HepG2 (cell line): ENCODE data around the gene RHBDD2. TPM values are rescaled to one million over a fixed set of nuclear protein-coding genes. Genes with fewer than 3 reads are reported as not detected.

Experiments used
- ATF4 ChIP-seq, 2 experiments: fragments of 450-650 bp in 1 of 2; sonication (generic) in 1 of 2; formaldehyde crosslinking; IDR thresholded peaks; 2 replicates each; pipeline versions ENCODE4 v1.5.0 to v1.8.0; 2020 to 2022; ENCODE audit warnings: mild to moderate bottlenecking in 1 of 2, missing genetic modification reagents in 1 of 2
- HDAC1 ChIP-seq: sonication (generic); formaldehyde crosslinking; IDR thresholded peaks from 2 replicates; pipeline ENCODE4 v1.5.1; 2020; ENCODE audit warnings: mild to moderate bottlenecking, missing genetic modification reagents
- HNF4A ChIP-seq: sonication (generic); formaldehyde crosslinking; IDR thresholded peaks from 2 replicates; pipeline ENCODE4 v1.4.0; 2020; ENCODE audit warnings: missing genetic modification reagents
- HOXA3 ChIP-seq: sonication (generic); formaldehyde crosslinking; IDR thresholded peaks from 2 replicates; pipeline ENCODE4 v1.5.0; 2020; ENCODE audit warnings: missing genetic modification reagents
- MLX ChIP-seq: IDR thresholded peaks from 2 replicates; pipeline ENCODE4 v1.6.1; 2016
- NFIC ChIP-seq: IDR thresholded peaks from 2 replicates; pipeline ENCODE4 v1.6.1; 2012; ENCODE audit warnings: mild to moderate bottlenecking, low read length, inconsistent platforms
- NPAS2 ChIP-seq: sonication (generic); formaldehyde crosslinking; IDR thresholded peaks from 2 replicates; pipeline ENCODE4 v1.8.0; 2022; ENCODE audit warnings: mild to moderate bottlenecking, missing genetic modification reagents, borderline replicate concordance
- RCOR2 ChIP-seq: IDR thresholded peaks from 2 replicates; pipeline ENCODE4 v1.6.1; 2016; ENCODE audit warnings: missing biosample characterization, missing genetic modification reagents
- ZBTB38 ChIP-seq: sonication (generic); formaldehyde crosslinking; IDR thresholded peaks from 2 replicates; pipeline ENCODE4 v1.5.1; 2020; ENCODE audit warnings: mild to moderate bottlenecking, missing genetic modification reagents
- ZFAT ChIP-seq: sonication (generic); formaldehyde crosslinking; conservative IDR thresholded peaks from 2 replicates; pipeline ENCODE4 v1.8.1; 2023; ENCODE audit warnings: missing genetic modification reagents, inconsistent platforms
- ZNF136 ChIP-seq: sonication (generic); formaldehyde crosslinking; IDR thresholded peaks from 2 replicates; pipeline ENCODE4 v1.8.1; 2022; ENCODE audit warnings: low read depth, mild to moderate bottlenecking, moderate library complexity, missing genetic modification reagents
- ZNF318 ChIP-seq: sonication (generic); formaldehyde crosslinking; IDR thresholded peaks from 2 replicates; pipeline ENCODE4 v1.4.0; 2020; ENCODE audit warnings: mild to moderate bottlenecking, missing genetic modification reagents
- ZNF329 ChIP-seq: sonication (generic); formaldehyde crosslinking; IDR thresholded peaks from 2 replicates; pipeline ENCODE4 v1.9.0; 2021; ENCODE audit warnings: low read depth, mild to moderate bottlenecking, missing genetic modification reagents
- ZNF343 ChIP-seq: sonication (generic); formaldehyde crosslinking; IDR thresholded peaks from 2 replicates; pipeline ENCODE4 v1.4.0; 2020; ENCODE audit warnings: mild to moderate bottlenecking, missing genetic modification reagents
- ZNF501 ChIP-seq: sonication (generic); formaldehyde crosslinking; IDR thresholded peaks from 2 replicates; pipeline ENCODE4 v1.5.1; 2020; ENCODE audit warnings: mild to moderate bottlenecking, moderate library complexity, missing genetic modification reagents
- ZNF570 ChIP-seq: sonication (generic); formaldehyde crosslinking; IDR thresholded peaks from 2 replicates; pipeline ENCODE4 v1.4.0; 2020; ENCODE audit warnings: mild to moderate bottlenecking, missing genetic modification reagents, borderline replicate concordance
- polyA plus RNA-seq, 8 experiments: library from polyadenylated mRNA; depleted of rRNA in 3 of 8; stranded (reverse) in 7 of 8; unstranded in 1 of 8; fragments of >200 nt; fragmentation: Illumina TruSeq in 4 of 8; extraction: Trizol in 4 of 8; gene quantifications; 2 replicates each; pipeline versions ENCODE4 v1.2.1 to v1.2.3, GENCODE V29; 2011 to 2016; ENCODE audit warnings: low read depth in 4 of 8, missing spikeins in 1 of 8, mixed read lengths in 1 of 8; ENCODE audit not compliant: insufficient read depth in 1 of 8
- total RNA-seq, 5 experiments: library from RNA; depleted of rRNA; stranded (reverse); fragments of >200 nt; fragmentation: Illumina TruSeq; extraction: Trizol; gene quantifications; 2 replicates each; pipeline ENCODE4 v1.2.3, GENCODE V29; 2016; ENCODE audit warnings: low read depth in 1 of 5
- TF ChIP-seq, protein P1 (sequence below): sonication (generic); formaldehyde crosslinking; IDR thresholded peaks from 2 replicates; pipeline ENCODE4 v1.5.0; 2020; ENCODE audit warnings: missing genetic modification reagents

The RHBDD2 gene
- total and polyA plus RNA-seq, 2 of the 13 experiments (the other 11 are each of a cell fraction or from before 2014, with no cell fraction given): 23.1 to 26.4 TPM

DNA sequence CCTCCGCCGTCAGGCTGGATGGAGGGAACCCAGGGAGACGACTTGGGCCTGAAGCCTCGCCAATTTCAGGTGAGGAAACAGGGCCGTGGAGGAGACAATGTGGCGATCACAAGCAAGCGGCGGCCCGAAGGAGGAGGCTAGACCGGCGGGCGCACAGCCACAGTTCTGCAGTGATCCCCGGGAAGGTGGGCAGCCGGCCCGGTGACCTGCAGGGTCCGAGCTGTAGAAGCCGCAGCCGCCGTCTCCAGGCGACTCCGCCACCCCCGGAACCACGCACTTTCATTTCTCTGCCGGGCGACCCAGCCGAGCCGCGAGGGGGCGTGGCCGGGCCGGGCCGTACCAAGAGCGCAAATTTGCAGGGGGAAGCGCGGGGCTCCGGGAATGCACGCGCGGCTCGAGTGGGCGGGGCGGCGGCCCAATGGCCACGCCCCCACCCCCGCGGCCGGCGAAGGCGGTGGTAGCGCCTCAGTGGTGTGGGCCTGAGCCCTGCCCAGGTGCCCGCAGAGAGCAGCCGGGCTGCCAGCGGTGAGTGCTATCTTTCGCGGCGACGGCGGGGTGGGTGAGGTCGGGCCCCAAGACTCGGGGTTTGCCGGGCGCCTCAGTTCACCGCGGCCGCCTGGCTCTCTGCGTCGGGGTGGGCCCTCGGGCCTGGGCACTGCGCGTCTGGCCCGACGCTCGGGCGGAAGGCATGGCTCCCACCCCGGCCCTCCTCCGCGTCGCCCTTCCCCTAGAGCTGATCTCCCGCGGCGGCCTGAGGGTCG is 36.0 kb downstream of the RHBDD2 start, which contains the start of gene POR (continued):
- TF ChIP-seq NFIC (0 out of 2 replicates have a peak, but pooled peaks have one; percentile 66), ZNF570 (CRISPR knock-in tag) (no peak), ZBTB38 (CRISPR knock-in tag) (peak; percentile 81), ZNF343 (peak; percentile 67; the same call in 1 of the 2 replicates), ZNF136 (CRISPR knock-in tag) (no peak; the same call in 1 of the 2 replicates), ZNF318 (CRISPR knock-in tag) (no peak), HNF4A (CRISPR knock-in tag) (peak; percentile 2; the same call in 1 of the 2 replicates), ZNF501 (CRISPR knock-in tag) (peak; percentile 95), HDAC1 (CRISPR knock-in tag) (peak; percentile 68), RCOR2 (CRISPR knock-in tag) (no peak; the same call in 1 of the 2 replicates), NPAS2 (CRISPR knock-in tag) (no peak), ZFAT (CRISPR knock-in tag) (peak; percentile 67; the same call in 1 of the 2 replicates), ZNF329 (CRISPR knock-in tag) (0 out of 2 replicates have a peak, but pooled peaks have one; percentile 40), MLX (CRISPR knock-in tag) (no peak; the same call in 1 of the 2 replicates), ATF4 (CRISPR knock-in tag; IDR thresholded peaks at IDR 0.05) (peak in 1 of 2 experiments; percentile 2; a peak in 1 of 4 replicates), HOXA3 (CRISPR knock-in tag) (peak; percentile 82)
- TF ChIP-seq, protein P1, sequence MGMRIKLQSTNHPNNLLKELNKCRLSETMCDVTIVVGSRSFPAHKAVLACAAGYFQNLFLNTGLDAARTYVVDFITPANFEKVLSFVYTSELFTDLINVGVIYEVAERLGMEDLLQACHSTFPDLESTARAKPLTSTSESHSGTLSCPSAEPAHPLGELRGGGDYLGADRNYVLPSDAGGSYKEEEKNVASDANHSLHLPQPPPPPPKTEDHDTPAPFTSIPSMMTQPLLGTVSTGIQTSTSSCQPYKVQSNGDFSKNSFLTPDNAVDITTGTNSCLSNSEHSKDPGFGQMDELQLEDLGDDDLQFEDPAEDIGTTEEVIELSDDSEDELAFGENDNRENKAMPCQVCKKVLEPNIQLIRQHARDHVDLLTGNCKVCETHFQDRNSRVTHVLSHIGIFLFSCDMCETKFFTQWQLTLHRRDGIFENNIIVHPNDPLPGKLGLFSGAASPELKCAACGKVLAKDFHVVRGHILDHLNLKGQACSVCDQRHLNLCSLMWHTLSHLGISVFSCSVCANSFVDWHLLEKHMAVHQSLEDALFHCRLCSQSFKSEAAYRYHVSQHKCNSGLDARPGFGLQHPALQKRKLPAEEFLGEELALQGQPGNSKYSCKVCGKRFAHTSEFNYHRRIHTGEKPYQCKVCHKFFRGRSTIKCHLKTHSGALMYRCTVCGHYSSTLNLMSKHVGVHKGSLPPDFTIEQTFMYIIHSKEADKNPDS (CRISPR knock-in tag): peak; percentile 95
